ENCODE results near the gene AIDA. TPM values are rescaled to one million over a fixed set of nuclear protein-coding genes. Genes with fewer than 3 reads are reported as not detected.

AIDA gene
- total RNA-seq, 2 donors from 2014 or later, result 32.9 to 36.6 TPM

GRCh38 chr1:222642468-222642867 lies 69.8 kb downstream of the AIDA start:
- Histone ChIP-seq H3K4me1 (peaks cover 15% of the 10 kb centered on the region), H3K4me3 (no peak overlapping the region), H3K27ac (no peak overlapping the region), H3K9me3 (no peaks in the 10 kb centered on the region), H3K27me3 (no peaks in the 10 kb centered on the region), H3K36me3 (replicated peaks in 1 of 2; ENCODE audit: insufficient read depth in 1 of 2, low read depth in 2 of 2) (peaks cover 0 to 3% of the 10 kb centered on the region in 2 donors)
- ATAC-seq (no peak), DNase-seq (no peak)
- intact Hi-C loops (cut with DNase I), result no loop called here
- WGBS, 2 donors, result 38 to 43% methylated on average over 1 of the region's 1 CpG
- TF ChIP-seq, protein P1, sequence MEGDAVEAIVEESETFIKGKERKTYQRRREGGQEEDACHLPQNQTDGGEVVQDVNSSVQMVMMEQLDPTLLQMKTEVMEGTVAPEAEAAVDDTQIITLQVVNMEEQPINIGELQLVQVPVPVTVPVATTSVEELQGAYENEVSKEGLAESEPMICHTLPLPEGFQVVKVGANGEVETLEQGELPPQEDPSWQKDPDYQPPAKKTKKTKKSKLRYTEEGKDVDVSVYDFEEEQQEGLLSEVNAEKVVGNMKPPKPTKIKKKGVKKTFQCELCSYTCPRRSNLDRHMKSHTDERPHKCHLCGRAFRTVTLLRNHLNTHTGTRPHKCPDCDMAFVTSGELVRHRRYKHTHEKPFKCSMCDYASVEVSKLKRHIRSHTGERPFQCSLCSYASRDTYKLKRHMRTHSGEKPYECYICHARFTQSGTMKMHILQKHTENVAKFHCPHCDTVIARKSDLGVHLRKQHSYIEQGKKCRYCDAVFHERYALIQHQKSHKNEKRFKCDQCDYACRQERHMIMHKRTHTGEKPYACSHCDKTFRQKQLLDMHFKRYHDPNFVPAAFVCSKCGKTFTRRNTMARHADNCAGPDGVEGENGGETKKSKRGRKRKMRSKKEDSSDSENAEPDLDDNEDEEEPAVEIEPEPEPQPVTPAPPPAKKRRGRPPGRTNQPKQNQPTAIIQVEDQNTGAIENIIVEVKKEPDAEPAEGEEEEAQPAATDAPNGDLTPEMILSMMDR (IDR thresholded peaks at IDR 0.05), result no peak
- TF ChIP-seq POLR2A (IDR thresholded peaks at IDR 0.05), result no peak

DNA sequence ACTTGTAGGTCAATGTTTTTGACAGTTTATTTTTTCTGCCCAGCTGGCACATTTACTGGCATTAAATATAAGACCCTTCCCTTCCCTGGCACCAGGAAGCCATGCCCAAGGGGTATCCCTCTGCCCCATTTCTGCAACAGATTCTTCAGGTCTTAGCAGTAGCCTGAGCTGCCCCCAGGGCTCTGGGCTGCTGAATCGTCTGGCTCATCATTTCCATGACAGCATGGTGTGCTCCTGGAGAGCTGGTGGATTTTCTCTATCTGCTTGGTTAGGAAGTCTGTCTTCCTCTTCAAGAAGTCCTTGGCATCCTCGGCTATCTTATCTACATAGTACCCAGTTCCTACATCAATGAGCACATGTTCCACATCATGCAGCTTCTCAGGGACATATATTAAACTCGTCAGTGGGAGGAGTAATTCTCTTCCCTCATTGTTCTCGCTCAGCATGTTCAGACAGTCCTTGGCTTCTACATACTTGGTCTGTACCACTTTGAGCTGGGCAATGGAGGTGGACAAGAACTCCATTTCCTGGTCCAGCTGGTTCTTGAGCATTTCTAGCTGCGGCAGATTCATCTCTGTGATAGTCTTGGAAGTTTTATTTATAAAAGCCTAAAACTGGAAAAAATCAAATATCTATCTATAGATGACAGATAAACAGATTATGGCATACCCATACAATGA lies 70.9 kb downstream of the AIDA start:
- H3K27me3 ChIP-seq, result no peaks in the 10 kb centered on the region
- no peak overlapping the region for H3K27ac ChIP-seq
- 53 to 54% methylated on average over 5 of the region's 5 CpGs for WGBS, 2 donors
- peaks cover 15% of the 10 kb centered on the region for H3K4me1 ChIP-seq
- H3K4me3 ChIP-seq, result no peak overlapping the region
- DNase-seq, result no peak
- H3K9me3 ChIP-seq, result no peaks in the 10 kb centered on the region
- H3K36me3 ChIP-seq (replicated peaks in 1 of 2; ENCODE audit: insufficient read depth in 1 of 2, low read depth in 2 of 2), result peaks cover 0 to 3% of the 10 kb centered on the region in 2 donors
- ATAC-seq, result no peak
- no peak for TF ChIP-seq POLR2A (IDR thresholded peaks at IDR 0.05)
- TF ChIP-seq, protein P1 (IDR thresholded peaks at IDR 0.05), result no peak
- intact Hi-C loops (cut with DNase I), result no loop called here

GRCh38 chr1:222634180-222635013 lies 77.9 kb downstream of the AIDA start:
- no peak overlapping the region for H3K4me3 ChIP-seq
- 34 to 45% methylated on average over 7 of the region's 7 CpGs for WGBS, 2 donors
- H3K27me3 ChIP-seq, result no peaks in the 10 kb centered on the region
- H3K27ac ChIP-seq, result no peak overlapping the region
- H3K4me1 ChIP-seq, result no peaks in the 10 kb centered on the region
- no peaks in the 10 kb centered on the region for H3K9me3 ChIP-seq
- ATAC-seq, result peak; percentile 83
- peaks cover 6 to 8% of the 10 kb centered on the region in 2 donors for H3K36me3 ChIP-seq (replicated peaks in 1 of 2; ENCODE audit: insufficient read depth in 1 of 2, low read depth in 2 of 2)
- TF ChIP-seq POLR2A (IDR thresholded peaks at IDR 0.05), result no peak
- TF ChIP-seq, protein P1 (IDR thresholded peaks at IDR 0.05), result peak; percentile 73 to 91 (median 85)
- intact Hi-C loops (cut with DNase I), result loop anchor here (5.0 kb wide), 1 partner anchor 172 kb away; no protein-coding TSS in a partner anchor
- peak; percentile 71 to 87 (median 78) for DNase-seq

DNA sequence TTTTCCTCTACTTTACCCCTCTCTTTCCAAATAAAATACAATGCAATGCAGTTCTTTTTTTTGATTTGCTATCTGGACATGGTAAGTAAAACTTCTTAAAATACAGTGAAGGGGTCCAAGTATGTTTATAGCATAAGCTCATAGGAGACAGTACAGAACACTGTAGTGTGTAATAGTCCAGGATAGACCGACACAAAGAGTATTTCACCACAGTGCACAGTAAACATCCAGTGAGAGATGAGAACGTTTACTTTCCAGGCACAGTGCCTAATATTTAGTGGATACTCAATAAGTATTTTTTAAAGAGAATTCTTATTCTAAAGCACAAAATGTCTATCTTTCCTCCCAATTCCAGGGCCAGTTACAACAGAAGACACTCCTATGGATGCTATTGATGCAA lies 79.5 kb downstream of the AIDA start:
- Histone ChIP-seq H3K27me3 (no peaks in the 10 kb centered on the region), H3K4me3 (no peak overlapping the region), H3K36me3 (replicated peaks in 1 of 2; ENCODE audit: insufficient read depth in 1 of 2, low read depth in 2 of 2) (peaks cover 6 to 20% of the 10 kb centered on the region in 2 donors), H3K27ac (no peak overlapping the region), H3K4me1 (no peaks in the 10 kb centered on the region), H3K9me3 (no peaks in the 10 kb centered on the region)
- TF ChIP-seq POLR2A (IDR thresholded peaks at IDR 0.05), result no peak
- TF ChIP-seq, protein P1 (IDR thresholded peaks at IDR 0.05), result no peak
- intact Hi-C loops (cut with DNase I), result loop anchor here (5.0 kb wide), 1 partner anchor 170 kb away; no protein-coding TSS in a partner anchor
- WGBS, 2 donors, result 36% methylated on average over 2 of the region's 2 CpGs
- DNase-seq (no peak), ATAC-seq (no peak)
